ENCODE data around the gene FOXE1. TPM values are rescaled to one million over a fixed set of nuclear protein-coding genes. Genes with fewer than 3 reads are reported as not detected.

FOXE1 gene
- polyA plus RNA-seq, 1 of the 3 experiments (the other 2 are of a cell fraction) = 0.03 TPM

DNA sequence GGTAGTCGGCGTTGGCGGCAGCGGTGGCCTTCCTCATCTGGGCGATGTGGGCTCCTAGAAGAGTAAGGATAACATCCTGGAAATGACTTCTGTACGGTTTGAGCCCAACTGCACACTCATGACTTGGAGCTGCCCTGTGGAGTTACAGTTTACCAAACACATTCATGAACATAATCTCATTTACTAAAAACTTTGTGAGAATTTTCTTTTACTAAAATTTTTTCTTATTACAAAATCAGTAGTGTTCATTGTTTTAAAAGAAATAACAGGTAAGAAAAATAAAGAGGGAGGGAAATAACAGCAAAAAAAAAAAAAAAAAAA is 5.3 kb downstream of the FOXE1 start (continued):
- TF ChIP-seq, protein P1, sequence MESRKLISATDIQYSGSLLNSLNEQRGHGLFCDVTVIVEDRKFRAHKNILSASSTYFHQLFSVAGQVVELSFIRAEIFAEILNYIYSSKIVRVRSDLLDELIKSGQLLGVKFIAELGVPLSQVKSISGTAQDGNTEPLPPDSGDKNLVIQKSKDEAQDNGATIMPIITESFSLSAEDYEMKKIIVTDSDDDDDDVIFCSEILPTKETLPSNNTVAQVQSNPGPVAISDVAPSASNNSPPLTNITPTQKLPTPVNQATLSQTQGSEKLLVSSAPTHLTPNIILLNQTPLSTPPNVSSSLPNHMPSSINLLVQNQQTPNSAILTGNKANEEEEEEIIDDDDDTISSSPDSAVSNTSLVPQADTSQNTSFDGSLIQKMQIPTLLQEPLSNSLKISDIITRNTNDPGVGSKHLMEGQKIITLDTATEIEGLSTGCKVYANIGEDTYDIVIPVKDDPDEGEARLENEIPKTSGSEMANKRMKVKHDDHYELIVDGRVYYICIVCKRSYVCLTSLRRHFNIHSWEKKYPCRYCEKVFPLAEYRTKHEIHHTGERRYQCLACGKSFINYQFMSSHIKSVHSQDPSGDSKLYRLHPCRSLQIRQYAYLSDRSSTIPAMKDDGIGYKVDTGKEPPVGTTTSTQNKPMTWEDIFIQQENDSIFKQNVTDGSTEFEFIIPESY (IDR thresholded peaks at IDR 0.05; ENCODE audit: borderline replicate concordance, low read depth) = no peak
- TF ChIP-seq TEAD4 (IDR thresholded peaks at IDR 0.05; ENCODE audit: borderline replicate concordance, insufficient read depth) = no peak
- TF ChIP-seq FOXM1 (IDR thresholded peaks at IDR 0.05; ENCODE audit: low read depth) = no peak
- TF ChIP-seq SIN3A (IDR thresholded peaks at IDR 0.05; ENCODE audit: borderline replicate concordance, low read depth, low read length) = no peak
- TF ChIP-seq, protein P2, sequence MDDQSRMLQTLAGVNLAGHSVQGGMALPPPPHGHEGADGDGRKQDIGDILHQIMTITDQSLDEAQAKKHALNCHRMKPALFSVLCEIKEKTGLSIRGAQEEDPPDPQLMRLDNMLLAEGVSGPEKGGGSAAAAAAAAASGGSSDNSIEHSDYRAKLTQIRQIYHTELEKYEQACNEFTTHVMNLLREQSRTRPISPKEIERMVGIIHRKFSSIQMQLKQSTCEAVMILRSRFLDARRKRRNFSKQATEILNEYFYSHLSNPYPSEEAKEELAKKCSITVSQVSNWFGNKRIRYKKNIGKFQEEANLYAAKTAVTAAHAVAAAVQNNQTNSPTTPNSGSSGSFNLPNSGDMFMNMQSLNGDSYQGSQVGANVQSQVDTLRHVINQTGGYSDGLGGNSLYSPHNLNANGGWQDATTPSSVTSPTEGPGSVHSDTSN (IDR thresholded peaks at IDR 0.05) = no peak
- TF ChIP-seq SMC3 (IDR thresholded peaks at IDR 0.05; ENCODE audit: low read depth, low read length) = no peak
- TF ChIP-seq, protein P3, sequence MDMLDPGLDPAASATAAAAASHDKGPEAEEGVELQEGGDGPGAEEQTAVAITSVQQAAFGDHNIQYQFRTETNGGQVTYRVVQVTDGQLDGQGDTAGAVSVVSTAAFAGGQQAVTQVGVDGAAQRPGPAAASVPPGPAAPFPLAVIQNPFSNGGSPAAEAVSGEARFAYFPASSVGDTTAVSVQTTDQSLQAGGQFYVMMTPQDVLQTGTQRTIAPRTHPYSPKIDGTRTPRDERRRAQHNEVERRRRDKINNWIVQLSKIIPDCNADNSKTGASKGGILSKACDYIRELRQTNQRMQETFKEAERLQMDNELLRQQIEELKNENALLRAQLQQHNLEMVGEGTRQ (IDR thresholded peaks at IDR 0.05; ENCODE audit: borderline replicate concordance, low read depth, low read length) = no peak
- no peak for TF ChIP-seq NRF1 (IDR thresholded peaks at IDR 0.05; ENCODE audit: low read depth, low read length)

DNA sequence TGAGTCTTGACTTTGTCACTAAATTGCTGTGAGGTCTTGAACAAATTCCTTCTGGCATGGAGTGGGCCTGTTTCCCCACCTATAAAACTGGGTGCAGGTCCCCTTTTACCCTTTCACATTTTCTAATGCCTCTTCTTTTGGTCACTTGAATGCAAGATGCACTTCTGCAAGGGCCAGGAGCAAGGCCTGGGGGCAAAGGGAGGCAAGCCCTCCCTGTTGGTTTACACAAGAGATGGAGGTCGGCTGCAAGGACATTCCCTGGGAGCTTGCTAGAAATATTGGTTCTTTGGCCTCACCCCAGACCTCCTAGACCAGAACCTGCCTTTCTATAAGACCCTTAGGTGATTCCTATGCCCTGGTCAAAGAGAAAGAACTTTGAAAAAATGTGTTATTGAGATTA is 5.8 kb downstream of the FOXE1 start:
- Histone ChIP-seq H4K20me1 (ENCODE audit: insufficient read depth) (no peaks in the 10 kb centered on the region), H3K79me2 (ENCODE audit: insufficient read depth) (no peaks in the 10 kb centered on the region), H3K4me1 (ENCODE audit: control insufficient read depth in 1 of 2, insufficient read depth in 2 of 2, low read depth in 1 of 2, low read length in 1 of 2) (no peaks in the 10 kb centered on the region; a peak in 1 of 4 replicates), H3F3A (replicated peaks; ENCODE audit: insufficient read depth) (no peaks in the 10 kb centered on the region), H3K4me3 (ENCODE audit: low read depth in 2 of 2, low read length in 1 of 2) (no peak overlapping the region), H3K9me3 (no peaks in the 10 kb centered on the region), H3K27ac (ENCODE audit: low read depth in 2 of 2, low read length in 1 of 2) (no peak overlapping the region), H3K4me2 (no peak overlapping the region), H3K36me3 (replicated peaks in 1 of 2; ENCODE audit: control insufficient read depth in 1 of 2, insufficient read depth in 2 of 2, low read length in 1 of 2) (no peaks in the 10 kb centered on the region), H3K9ac (no peak overlapping the region), H2AFZ (ENCODE audit: low read depth) (no peak overlapping the region), H3K9me2 (no peaks in the 10 kb centered on the region), H3K27me3 (ENCODE audit: insufficient read depth) (peaks cover 80% of the 10 kb centered on the region)
- DNase-seq = no peak
- ChIA-PET POLR2A (no interaction called here), CTCF (interaction anchor here (1.1 to 1.6 kb wide), 2 partner anchors 12 to 65 kb away, joined by 3 read pairs; no protein-coding TSS in a partner anchor)
- no peak for TF ChIP-seq EZH2phosphoT487 (IDR thresholded peaks at IDR 0.05; ENCODE audit: borderline replicate concordance, low read depth)
- TF ChIP-seq RCOR1 (IDR thresholded peaks at IDR 0.05; ENCODE audit: low read length) = no peak
- TF ChIP-seq MXI1 (IDR thresholded peaks at IDR 0.05; ENCODE audit: low read depth, low read length) = no peak
- no peak for TF ChIP-seq POLR2AphosphoS5 (IDR thresholded peaks at IDR 0.05; ENCODE audit: low read depth, low read length)
- no peak for TF ChIP-seq NRF1 (IDR thresholded peaks at IDR 0.05; ENCODE audit: low read depth, low read length)
- TF ChIP-seq EP300 (IDR thresholded peaks at IDR 0.05; ENCODE audit: borderline replicate concordance in 1 of 2, low read depth in 1 of 2, low read length in 1 of 2) = no peak
- TF ChIP-seq, protein P4, sequence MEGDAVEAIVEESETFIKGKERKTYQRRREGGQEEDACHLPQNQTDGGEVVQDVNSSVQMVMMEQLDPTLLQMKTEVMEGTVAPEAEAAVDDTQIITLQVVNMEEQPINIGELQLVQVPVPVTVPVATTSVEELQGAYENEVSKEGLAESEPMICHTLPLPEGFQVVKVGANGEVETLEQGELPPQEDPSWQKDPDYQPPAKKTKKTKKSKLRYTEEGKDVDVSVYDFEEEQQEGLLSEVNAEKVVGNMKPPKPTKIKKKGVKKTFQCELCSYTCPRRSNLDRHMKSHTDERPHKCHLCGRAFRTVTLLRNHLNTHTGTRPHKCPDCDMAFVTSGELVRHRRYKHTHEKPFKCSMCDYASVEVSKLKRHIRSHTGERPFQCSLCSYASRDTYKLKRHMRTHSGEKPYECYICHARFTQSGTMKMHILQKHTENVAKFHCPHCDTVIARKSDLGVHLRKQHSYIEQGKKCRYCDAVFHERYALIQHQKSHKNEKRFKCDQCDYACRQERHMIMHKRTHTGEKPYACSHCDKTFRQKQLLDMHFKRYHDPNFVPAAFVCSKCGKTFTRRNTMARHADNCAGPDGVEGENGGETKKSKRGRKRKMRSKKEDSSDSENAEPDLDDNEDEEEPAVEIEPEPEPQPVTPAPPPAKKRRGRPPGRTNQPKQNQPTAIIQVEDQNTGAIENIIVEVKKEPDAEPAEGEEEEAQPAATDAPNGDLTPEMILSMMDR (IDR thresholded peaks at IDR 0.05) = no peak
- TF ChIP-seq, protein P3 (IDR thresholded peaks at IDR 0.05; ENCODE audit: borderline replicate concordance, low read depth, low read length) = no peak
- no peak for TF ChIP-seq RFX5 (IDR thresholded peaks at IDR 0.05; ENCODE audit: low read length)
- no peak for TF ChIP-seq FOXM1 (IDR thresholded peaks at IDR 0.05; ENCODE audit: low read depth)
- TF ChIP-seq MEF2A (IDR thresholded peaks at IDR 0.05; ENCODE audit: borderline replicate concordance, low read depth) = no peak
- TF ChIP-seq YY1 (IDR thresholded peaks at IDR 0.05; ENCODE audit: low read depth) = no peak
- TF ChIP-seq, protein P5, sequence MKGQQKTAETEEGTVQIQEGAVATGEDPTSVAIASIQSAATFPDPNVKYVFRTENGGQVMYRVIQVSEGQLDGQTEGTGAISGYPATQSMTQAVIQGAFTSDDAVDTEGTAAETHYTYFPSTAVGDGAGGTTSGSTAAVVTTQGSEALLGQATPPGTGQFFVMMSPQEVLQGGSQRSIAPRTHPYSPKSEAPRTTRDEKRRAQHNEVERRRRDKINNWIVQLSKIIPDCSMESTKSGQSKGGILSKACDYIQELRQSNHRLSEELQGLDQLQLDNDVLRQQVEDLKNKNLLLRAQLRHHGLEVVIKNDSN (IDR thresholded peaks at IDR 0.05; ENCODE audit: borderline replicate concordance, low read depth) = no peak
- no peak for TF ChIP-seq TEAD4 (IDR thresholded peaks at IDR 0.05; ENCODE audit: borderline replicate concordance, insufficient read depth)
- TF ChIP-seq FOSL2 (IDR thresholded peaks at IDR 0.05; ENCODE audit: borderline replicate concordance, low read depth) = no peak
- WGBS (ENCODE audit: low lambda C conversion rate) = 25% methylated on average over 1 of the region's 1 CpG

Data from SK-N-SH (cell line).